Stomach (tissue), 4 donors: ENCODE measurements around the gene ANTXR2.

Experiments used
- CTCF ChIP-seq, 7 experiments: fragments of 450-650 bp in 4 of 7; fragments of 200-600 bp in 3 of 7; sonication (generic) in 3 of 7; IDR thresholded peaks; one replicate each; pipeline ENCODE4 v1.5.1; 2016 to 2019; ENCODE audit warnings: antibody characterized with exemption in 7 of 7, control low read depth in 2 of 7, mild to moderate bottlenecking in 1 of 7
- POLR2A ChIP-seq, 4 donors: fragments of 450-650 bp; IDR thresholded peaks; one replicate each; pipeline ENCODE4 v1.6.1; 2016; ENCODE audit warnings: antibody characterized with exemption in 4 of 4, control low read depth in 2 of 4, mild to moderate bottlenecking in 1 of 4, moderate library complexity in 1 of 4
- POLR2AphosphoS5 ChIP-seq, 3 donors: sonication (generic); formaldehyde crosslinking; IDR thresholded peaks; one replicate each; pipeline ENCODE4 v1.6.1; 2016; ENCODE audit warnings: antibody characterized with exemption in 3 of 3

DNA sequence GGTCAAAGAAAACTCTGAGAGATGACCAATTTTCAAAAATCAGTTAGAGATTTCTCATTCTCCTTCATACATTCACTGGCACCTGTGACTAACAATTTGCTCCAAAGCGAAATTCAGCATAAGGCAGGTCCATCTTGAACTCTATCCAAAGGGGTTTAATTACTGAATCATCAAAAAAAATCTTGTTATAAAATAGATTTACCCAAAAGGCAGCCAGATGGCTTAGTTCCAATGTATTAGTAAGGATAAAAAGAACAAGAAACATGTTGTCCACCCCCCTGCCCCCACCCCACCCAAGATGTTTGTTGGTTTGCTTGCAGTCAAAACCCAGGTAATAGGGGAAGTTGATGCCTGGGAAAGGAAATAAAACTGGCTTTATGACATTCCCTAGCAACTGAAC, 200.3 kb downstream of the ANTXR2 start:
- TF ChIP-seq POLR2A (IDR thresholded peaks at IDR 0.05) (no peak), CTCF (IDR thresholded peaks at IDR 0.05) (no peak), POLR2AphosphoS5 (IDR thresholded peaks at IDR 0.05) (no peak)
